Inferior parietal cortex (tissue), 1 donor: ENCODE results near the gene USP49.
A peak's percentile ranks its signal among the peaks of the same experiment; 100 is the strongest.
"Not testable (repeated sequence)": the region's sequence is repeated elsewhere in the genome, so short reads cannot be mapped to it uniquely, and the experiment has no call there.

Experiments
- DNase-seq: peaks from one replicate; pipeline ENCODE4 v3.0.0-alpha.2; 2016; ENCODE audit errors: extremely low spot score

USP49 gene

DNA sequence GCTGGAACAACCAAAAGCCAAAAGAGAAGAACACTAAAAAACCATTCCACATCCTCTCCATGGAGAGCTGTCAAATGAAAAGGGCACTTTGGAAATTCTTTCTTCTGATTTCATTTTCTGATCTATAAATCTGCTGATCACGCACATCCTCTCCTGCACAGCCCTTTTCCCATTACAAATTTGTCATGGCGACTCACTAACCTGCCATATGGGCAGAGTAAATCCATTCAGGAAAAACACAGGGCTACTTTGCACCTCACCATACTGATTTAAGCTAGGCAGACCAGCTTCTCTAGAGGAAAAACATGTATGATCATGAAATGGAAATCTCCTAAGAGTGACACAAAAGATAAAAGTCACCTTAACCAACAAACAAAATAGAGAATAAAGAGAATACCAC, 81.7 kb downstream of the USP49 start:
- DNase-seq = no peak

DNA sequence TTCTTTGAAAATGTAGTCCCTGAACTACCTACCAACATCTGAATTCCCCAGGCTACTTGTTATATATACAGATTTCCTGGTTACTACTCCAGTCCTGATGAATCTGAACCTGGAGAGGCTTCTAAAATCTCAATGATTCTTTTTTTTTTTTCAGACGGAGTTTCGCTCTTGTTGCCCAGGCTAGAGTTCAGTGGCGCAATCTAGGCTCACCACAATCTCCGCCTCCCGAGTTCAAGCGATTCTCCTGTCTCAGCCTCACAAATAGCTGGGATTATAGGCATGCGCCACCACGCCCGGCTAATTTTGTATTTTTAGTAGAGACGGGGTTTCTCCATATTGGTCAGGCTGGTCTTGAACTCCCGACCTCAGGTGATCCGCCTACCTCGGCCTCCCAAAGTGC, 83.2 kb downstream of the USP49 start:
- DNase-seq = not testable (repeated sequence)

DNA sequence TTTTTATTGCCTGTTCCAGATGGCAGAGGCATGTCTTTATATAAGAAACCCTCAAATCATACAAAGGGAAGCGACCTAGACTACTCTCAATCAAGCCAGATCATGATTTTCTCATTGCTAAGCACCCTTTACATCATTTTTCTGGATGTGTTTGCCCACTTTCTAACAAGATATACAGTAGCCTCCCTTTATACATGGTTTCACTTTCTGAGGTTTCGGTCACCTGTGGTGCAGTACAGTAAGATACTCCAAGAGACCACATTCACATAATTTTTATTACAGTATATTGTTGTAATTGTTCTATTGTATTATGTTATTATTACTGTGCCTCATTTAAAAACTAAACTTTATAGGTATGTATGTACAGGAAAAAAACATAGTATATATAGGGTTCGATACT, 84.1 kb downstream of the USP49 start:
- no peak for DNase-seq

DNA sequence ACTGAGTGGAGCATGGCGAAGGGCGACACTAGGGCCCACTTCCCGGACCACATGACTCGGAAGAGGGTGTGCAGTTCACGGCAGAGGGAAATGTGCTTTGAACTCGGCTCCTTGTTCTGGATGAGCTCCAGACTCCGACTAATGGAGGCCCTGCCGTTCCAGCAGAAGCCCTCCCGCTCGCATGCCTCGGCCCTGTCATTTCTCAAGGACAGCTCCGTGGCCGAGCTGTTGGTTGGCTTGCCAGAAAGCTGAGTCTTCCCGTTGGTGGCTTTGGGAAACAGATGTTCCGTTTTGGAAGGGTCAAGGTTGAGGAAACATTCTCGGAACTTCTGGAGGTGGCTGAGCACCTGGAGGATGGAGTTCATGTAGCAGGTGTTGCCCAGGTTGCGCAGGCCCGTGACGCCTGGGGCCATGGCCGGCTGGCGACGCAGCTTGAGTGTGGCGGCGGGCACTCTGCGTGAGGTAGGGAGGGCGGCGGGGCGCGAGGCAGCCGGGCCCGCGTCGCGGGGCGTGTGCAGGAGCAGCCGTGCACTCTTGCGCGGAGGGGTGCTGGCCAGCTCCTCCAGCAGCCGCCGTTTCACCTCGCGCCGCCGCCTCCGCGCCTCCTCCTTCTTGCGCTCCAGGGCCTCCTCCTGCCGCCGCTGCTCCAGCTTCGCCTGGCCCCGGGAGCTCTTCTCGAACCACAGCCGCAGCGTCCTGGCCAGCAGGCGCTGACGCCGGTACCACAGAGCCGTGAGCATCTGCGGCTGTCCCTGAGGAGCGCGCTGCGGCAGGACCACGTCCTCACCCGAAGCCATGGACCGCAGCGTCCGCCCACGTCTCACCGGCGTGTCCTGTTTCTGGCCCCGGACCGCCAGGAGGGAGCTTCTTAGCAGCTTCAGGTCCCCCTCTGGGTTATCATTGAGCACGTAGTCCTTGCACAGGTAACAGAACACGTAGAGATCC, 89.1 kb downstream of the USP49 start:
- DNase-seq = no peak

DNA sequence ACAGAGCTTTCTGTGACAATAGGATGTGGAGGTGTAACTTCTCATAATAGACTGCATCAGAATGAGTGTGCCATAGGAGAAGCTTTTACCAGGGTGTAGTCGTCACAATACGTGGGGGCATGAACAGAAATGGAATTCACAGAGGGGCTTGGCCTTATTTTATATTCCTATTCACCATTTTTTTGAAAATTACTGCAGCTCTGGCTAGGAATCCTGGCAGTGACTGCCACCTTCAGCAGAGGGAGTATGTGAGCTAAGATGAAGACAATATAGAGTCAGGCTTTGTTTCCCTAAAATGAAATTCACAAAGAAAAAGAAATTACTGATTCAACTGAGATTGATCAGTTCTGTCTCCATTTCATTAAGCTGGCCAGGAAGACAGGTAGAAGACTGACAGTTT, 93.8 kb downstream of the USP49 start:
- DNase-seq = no peak

DNA sequence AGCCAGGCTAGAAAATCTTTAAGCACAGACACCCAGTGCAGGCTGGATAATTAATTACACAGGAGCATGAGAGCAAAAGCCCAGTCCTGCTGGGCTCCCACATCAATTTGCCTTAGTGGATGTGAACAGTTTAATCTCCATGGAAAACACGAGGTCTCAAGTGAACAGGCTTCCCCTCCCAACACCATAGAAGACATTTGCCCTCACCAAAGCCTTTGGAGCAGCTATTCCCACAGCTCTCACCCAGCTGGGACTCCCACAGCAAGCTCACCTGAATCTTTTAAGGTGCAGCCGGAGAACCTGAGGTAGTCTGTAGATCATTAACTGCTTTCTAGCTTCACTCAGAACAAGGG, 95.6 kb downstream of the USP49 start:
- DNase-seq = no peak

DNA sequence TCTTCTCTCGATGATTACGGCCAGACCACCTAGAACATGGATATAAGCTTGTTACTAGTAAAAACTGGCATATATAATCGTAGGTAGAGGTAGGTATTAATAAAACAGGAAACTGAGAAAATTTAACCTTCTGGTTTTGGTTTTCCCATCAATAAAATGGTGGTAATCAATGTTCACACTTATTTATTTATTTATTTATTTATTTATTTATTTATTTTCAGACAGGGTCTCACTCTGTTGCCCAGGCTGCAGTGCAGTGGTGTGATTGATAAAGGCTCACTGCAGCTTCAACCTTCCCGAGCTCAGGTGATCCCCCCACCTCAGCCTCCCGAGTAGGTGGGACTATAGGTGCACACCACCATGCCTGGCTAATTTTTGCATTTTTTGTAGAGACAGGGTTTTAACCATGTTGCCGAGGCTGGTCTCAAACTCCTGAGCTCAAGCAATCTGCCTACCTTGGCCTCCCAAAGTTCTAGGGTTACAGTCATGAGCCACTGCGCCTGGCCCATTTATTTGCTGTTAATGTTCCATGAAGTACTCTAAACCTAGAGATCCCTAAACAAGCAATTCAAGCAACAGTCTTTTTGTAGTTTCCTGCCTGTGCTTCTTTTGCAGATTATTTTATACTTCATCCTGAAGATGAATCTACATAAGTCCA, 96.1 kb downstream of the USP49 start:
- no peak for DNase-seq

DNA sequence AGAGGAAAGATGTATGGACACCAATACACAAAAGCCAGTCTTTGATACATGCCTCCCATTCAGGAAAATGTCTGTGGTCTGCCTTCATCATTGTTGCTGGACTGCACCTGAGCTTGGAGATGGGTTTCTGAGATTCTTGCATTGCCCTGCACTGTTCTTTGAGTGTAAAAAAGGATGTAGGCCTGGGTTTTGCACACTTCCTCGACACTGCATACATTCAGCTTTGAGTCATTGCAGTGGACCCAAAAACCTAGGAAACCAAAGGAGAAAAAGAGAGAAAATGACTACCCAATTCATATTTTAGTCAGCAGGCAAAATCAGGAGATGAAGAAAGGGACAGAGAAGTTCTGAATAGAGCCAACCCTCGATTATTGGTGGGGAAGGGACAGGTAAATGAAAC, 98.7 kb downstream of the USP49 start:
- DNase-seq = no peak

DNA sequence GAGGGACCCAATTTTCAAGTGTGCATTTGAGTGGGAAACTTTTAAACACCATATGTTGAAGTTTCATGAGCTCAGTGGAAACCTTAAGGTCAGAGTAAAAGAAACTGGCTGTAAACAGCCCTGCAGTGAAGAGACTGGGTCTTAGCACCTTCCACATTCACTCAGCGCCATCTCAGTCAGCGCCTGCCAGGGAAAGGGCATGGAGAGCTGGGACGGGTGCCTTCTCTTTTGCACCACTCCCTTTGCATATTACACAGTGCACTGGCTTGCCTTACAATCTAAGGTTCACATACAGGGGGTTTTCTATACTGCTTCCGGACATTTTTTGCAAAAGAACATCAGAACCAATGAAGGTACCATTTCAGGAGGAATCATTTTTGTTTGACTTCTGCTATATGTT, 103.2 kb downstream of the USP49 start:
- DNase-seq = no peak

DNA sequence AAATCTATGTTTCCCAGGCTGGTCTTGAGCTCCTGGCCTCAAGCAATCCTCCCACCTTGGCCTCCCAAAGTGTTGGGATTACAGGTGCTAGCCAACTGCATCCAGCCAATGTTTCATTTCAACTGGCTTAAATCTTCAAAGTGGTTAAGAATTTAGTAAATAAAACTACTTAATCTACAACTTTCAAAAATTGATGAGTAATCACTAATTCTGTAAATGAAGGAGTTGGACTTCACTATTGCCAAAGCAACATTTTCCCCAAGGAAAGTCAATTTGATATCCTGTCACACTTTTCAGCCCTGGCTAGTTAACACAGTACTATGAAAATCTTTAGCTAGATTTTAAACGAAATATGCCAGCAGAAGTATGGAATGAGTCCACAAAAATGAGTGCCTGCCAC, 103.9 kb downstream of the USP49 start:
- DNase-seq = no peak

DNA sequence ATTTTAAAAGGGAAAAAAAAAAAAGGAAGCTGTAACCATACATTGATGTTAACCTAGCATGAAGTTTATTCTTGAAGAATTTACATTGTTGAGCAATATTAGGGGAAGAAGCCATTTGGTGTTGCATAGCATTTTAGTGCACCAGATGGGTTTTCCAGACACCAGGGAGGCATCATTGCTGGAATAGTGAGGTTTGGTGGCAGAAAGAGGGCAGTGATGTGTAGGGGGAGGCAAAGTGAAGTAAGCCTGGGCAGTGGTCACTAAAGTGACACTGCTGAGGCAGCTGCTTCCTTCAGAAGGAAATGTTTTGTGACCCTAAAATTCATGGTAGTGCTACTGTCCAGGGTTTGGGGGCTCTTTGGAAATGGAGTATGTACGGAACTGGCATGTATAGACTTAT, 105.1 kb downstream of the USP49 start:
- no peak for DNase-seq

DNA sequence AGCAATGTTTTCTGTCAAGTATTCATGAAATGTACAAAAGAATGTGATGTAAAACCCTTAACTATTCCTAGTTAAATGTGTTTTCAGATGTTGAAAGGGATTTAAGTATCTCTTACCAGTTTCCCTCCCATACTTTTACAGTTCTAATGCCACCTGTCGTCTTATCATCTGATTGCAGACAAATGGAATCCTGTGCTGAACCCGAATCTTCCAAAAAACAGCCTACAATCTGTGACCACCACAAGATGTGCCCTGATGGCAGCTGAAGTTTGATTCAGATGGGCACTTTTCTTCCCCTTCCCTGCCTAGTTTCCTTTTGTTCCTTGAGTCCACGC, 105.8 kb downstream of the USP49 start:
- DNase-seq = no peak

DNA sequence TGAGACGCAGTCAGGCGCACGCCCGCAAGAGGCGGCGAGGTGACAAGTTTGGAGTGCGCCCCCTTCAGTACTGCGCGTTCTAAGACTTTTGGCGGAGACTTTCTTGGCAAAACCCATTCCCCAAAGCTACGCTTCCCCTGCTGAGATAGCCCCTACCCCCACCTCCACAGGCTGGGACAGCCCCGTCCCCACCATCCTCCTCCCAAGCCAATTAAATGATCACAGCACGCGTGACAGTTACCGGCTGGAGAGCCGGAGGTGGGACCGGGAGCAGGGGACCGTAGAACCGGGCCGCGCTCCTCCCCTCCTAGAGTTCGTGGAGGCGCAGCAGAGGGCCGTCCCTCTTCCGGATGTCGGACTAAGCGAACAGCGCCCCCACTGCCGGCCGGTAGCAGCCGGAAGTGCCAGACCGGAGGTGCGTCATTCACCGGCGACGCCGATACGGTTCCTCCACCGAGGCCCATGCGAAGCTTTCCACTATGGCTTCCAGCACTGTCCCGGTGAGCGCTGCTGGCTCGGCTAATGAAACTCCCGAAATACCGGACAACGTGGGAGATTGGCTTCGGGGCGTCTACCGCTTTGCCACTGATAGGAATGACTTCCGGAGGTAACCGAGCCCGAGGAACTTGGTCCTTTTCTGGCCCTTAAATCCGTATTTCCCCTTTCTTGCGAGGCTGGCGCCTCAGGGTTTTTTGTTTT, 107.8 kb downstream of the USP49 start, which contains the start of gene TOMM6:
Gene TOMM6, plus strand, starts transcription at position 476 of the 699 bp plus-strand sequence. Its CDS starts 4 bp downstream, at position 480.
- peak; percentile 97 for DNase-seq

DNA sequence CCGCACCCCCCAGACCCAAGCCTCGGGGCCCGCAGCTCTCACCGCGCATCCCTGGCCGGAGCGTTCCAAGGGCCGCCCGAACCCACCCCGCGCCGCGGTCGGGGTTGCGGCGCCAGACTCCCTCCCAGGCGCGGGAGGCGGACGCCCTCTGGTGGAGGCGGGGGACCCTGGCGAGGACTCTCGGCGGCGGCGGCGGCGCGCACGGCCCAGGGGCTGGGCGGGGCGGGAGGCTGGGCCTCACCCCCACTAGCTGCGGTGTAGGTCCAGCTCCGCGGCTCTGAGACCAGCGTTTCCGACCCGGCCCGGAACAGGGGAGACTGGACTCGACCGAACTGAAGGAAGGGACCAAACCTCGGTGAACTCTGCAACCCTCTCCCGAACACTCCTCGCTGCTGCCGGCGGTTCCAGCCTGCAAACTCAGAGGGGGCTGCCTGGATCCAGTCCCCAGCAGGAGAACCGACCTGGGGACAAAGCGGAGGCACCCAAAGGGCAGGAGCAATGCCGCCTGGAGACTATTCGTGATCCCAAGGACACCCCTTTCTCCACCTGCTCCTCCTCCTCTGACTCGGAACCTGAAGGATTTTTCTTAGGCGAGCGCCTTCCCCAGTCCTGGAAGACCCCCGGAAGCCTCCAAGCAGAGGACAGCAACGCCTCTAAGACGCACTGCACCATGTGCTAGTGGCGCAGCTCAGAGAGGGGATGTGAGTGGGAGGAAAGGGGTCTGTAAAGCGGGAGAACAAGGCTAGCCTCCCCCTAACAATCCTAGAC, 108.5 kb downstream of the USP49 start:
- DNase-seq = peak; percentile 88

DNA sequence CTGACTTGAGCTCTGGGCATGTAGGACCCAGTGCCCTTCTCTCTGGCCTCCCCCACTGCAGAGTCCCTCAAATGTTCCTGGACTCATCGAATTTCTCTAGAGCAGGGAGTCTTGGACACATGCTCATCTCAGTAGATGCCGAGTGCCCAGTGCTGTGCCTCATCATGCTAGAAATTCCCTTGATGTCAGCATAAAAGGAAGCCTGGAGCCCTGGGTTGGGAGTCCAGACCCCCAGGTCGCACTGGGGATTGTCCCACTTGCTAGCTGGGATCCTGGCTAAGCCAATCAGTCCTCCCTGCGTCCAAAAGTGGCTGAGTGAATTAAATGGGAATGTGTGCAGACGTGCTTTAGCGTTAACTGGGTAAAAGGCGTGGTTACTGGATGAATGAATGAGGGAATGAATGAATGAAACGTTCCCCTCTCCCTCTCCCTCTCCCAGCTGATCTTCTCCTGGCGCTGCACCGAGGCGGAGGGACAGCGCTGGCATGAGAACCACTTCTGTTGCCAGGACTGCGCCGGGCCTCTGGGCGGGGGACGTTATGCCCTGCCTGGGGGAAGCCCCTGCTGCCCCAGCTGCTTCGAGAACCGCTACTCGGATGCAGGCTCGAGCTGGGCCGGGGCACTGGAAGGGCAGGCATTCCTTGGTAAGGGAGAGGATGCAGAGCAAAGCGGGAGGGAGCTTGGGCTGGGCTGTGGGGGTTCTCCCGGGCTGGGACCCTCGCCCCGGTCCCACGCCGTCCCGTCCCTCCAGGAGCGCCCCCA, 109.3 kb downstream of the USP49 start:
- DNase-seq = no peak

DNA sequence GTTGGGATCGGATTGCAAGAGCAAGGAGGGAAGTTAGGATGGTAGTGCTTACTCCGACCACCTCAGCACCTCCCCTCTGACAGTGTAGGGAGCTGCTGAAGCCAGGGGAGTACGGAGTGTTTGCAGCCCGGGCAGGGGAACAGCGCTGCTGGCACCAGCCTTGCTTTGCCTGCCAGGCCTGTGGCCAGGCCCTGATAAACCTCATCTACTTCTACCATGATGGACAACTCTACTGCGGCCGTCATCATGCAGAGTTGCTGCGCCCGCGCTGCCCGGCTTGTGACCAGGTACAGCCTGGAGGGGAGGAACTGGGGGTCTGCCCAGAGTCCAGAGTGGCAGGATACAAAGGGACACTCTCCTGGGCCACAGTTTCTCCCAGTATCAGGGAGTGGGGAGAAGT, 109.9 kb downstream of the USP49 start:
- DNase-seq = no peak

DNA sequence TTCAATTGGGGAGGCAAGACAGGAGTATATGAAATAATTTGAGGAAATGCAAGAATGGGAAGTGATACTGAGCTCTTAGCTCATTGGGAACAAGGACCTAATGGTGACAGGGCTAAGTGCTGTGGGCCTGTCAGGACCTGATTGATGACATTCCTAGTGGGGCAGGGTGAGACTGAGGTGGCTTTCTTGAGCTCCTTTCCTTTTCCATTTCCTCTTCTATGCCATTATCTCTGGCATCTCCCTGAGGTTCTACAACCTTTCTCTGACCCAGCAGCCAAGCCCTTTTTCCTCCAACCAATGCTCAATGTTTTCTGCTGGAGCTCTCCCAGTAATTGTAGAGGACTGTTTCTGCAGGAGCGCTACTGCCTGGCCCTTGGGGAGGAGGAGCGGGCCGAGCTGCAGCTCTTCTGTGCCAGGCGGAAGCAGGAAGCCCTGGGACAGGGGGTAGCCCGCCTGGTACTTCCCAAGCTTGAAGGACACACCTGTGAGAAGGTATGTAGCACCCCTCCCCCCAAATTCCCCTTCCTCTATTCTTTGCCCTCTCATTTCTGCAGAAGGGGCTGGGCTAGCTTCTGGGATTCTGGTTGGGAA, 110.5 kb downstream of the USP49 start:
- DNase-seq = no peak

DNA sequence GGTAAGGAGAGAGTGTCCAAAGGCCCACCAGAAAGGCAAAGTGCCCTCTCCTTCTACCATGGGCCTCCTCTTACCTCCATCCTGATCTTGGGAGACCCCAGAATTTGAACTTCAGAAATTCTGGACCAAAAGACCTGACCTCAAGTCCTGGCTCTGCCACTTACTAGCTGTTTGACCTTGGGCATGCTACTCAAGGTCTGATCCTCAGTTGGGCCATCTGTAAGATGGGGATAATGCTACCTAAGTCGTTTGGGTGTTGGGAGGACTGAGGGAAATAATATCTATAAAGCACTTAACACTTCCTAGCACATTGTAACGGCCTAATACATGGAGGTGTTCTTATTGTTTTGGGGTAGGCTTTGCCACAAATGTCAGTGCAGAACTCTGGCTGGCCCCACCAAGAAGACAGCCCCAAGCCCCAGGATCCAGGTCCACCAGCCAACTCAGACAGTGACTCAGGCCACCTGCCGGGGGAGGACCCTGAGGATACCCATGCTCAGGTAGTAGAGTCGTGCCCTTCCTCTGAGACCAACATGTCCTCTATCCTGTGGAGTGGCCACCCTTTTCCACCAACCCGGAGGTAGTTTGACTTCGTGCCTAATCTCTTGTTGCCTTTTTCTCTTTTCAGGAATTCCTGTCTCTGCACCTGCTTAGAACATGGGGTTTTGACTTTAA, 111.9 kb downstream of the USP49 start:
- no peak for DNase-seq

DNA sequence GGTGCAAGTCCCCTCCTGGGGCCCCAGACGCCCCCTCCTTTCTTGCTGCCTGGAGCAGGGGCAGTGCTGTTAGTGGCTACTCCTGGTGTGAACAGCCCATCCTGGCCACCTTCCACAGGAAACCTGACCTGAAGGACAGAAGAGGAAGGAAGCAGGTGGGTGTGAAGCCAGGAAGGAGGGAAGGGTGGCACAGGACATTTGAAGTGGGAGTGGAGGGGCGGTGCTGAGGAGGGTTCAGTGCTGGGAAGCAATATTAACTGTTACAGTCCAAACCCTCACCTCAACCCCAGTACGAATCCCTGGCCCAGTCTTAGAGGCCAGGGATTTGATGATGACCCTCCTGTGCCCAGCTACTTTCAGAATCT, 113.8 kb downstream of the USP49 start:
- no peak for DNase-seq
